HG03457 (cell line): Measurements from ENCODE around the gene THBS1.

ENCODE experiments used
- ATAC-seq: cut with Tn5 transposase; IDR thresholded peaks from one replicate; pipeline ENCODE4 v1.9.1; 2021; ENCODE audit warnings: moderate number of reproducible peaks; ENCODE audit not compliant: unreplicated experiment

The THBS1 gene

DNA sequence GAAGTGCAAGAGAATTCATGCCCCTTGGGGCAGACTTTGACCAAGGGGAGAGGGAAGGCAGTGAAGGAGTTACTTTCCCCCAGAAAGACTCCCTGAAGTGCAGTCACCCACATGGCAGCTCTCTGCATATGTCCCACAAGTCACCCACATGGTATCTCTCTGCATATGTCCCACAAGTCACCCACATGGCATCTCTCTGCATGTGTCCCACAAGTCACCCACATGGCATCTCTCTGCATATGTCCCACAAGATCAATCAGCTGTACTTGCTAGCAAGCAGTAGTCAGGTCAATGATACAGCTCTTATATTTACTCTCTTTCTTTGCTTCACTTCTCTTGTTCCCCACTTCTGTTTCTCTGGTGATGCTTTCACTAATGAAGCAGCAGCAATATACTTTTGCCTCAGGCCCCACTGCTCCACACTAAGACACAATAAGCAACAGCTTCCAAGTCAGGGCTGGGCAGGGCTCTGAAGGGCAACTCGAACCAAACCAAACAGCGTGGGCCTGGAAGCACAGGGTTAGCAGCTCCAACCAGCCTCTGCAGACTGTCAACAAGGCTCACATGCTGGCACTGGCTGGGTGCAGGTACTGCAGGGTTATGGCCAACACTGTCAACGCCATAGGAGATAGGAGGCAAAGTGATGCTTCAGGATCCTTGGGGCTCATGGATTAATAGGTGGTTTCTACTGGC, 46.7 kb downstream of the THBS1 start:
- ATAC-seq: no peak

GRCh38 chr15:39628144-39628508, 47.2 kb downstream of the THBS1 start:
- no peak for ATAC-seq

DNA sequence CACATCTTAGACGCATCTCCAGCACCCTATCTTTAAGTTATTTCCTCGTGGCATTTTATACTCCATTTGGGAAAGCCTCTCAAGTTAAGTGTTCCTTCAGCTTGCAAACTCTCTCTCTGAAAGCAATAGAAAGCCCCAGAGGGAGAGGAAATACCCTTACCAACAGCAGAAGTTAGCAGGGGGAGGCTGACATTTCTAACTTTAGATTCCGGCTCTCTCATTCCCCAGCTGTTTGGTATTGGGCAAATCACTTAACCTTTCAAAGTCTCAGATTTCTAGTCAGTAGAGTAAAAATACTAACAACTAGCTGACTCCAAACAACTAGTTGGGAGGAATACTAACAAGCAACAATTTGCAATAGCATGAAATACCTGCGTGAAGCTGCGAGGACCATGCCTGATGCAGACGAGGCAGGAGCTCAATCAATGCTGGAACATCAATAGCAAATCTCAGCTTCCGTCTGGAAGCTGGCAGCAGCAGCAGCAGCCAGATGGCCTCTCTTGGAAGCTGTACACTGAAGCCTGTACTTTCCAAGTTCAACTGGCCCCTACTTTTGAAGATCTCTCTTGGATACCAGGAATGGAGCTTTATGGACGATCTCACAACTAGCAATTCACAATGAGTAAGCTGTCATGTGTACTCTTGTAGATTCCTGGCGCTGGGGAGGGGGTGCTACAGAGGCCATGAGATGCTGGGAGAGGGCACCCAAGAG, 47.8 kb downstream of the THBS1 start:
- ATAC-seq: no peak

GRCh38 chr15:39629371-39629770, 48.5 kb downstream of the THBS1 start:
- no peak for ATAC-seq

- ATAC-seq: no peak
Observed at GRCh38 chr15:39629906-39630305, 49.0 kb downstream of the THBS1 start.

GRCh38 chr15:39631357-39631756, 50.5 kb downstream of the THBS1 start:
- no peak for ATAC-seq

GRCh38 chr15:39638041-39638440, 57.2 kb downstream of the THBS1 start:
- no peak for ATAC-seq

- ATAC-seq: no peak
Observed at GRCh38 chr15:39639037-39639436, 58.2 kb downstream of the THBS1 start.

GRCh38 chr15:39640665-39641064, 59.8 kb downstream of the THBS1 start:
- ATAC-seq: no peak

GRCh38 chr15:39641191-39641889, 60.5 kb downstream of the THBS1 start:
- no peak for ATAC-seq

GRCh38 chr15:39642011-39642640, 61.2 kb downstream of the THBS1 start:
- no peak for ATAC-seq

GRCh38 chr15:39643727-39644126, 62.8 kb downstream of the THBS1 start:
- ATAC-seq: no peak

GRCh38 chr15:39644136-39644535, 63.3 kb downstream of the THBS1 start:
- ATAC-seq: no peak

- no peak for ATAC-seq
Observed at GRCh38 chr15:39645138-39645975, 64.5 kb downstream of the THBS1 start.

- no peak for ATAC-seq
Observed at GRCh38 chr15:39645976-39646257, 65.0 kb downstream of the THBS1 start.

DNA sequence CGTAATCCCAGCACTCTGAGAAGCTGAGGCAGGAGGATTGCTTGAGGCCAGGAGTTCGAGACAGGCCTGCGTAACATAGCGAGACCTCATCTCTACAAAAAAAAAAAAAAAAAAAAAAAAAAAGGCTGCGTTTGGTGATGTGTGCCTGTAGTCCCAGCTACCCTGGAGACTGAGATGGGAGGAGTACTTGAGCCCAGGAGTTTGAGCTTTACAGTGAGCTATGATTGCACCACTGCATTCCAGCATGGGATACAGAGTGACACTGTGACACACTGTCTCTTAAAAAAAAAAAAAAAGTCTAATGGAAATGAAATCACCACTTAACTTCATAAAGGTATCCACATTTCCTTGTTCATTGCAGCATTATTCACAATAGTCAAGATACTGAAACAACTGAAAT, 65.5 kb downstream of the THBS1 start:
- ATAC-seq: no peak
